ENCODE results near the gene INSM2. TPM values are rescaled to one million over a fixed set of nuclear protein-coding genes. Genes with fewer than 3 reads are reported as not detected.

The INSM2 gene
- total RNA-seq, 3 donors from 2014 or later (not counting 1 experiment from before 2014, with no cell fraction given) = not detected

DNA sequence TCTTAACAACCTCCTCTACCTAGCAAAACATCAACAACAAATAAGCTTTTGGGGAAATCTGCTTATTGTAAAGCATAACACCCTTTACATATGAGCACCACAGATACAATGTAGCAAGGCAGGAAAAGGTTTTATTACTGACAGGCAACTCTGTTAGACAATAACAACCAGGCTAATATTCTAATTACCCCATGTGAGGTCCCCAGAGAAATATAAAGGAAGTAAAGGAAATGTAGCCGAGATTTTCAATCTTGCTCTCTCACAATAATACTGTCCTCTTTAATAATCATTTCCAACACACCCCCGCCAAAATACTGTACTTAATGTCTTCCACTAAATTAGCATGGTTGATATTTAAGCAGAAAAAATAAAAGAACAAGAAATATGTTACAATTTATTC, 14.0 kb upstream of the INSM2 start:
- no peaks in the 10 kb centered on the region for H3K4me1 Mint-ChIP-seq
- TF ChIP-seq CTCF (IDR thresholded peaks at IDR 0.05) = no peak
- H3K36me3 ChIP-seq (ENCODE audit: control insufficient read depth, insufficient read depth, low read length) = no peaks in the 10 kb centered on the region
- H3K27me3 ChIP-seq (ENCODE audit: control insufficient read depth, insufficient read depth, low read length) = no peaks in the 10 kb centered on the region
- H3K4me3 Mint-ChIP-seq = no peak overlapping the region
- H3K27ac ChIP-seq (ENCODE audit: low read length) = no peak overlapping the region
- no peak overlapping the region for H3K4me3 ChIP-seq (ENCODE audit: low read length)
- no peak overlapping the region for H3K27ac Mint-ChIP-seq
- H3K9me3 ChIP-seq (ENCODE audit: control insufficient read depth, insufficient read depth, low read length) = no peaks in the 10 kb centered on the region
- ATAC-seq = no peak
- WGBS (ENCODE audit: insufficient coverage) = no CpG with 5 or more reads among the region's 2 CpGs
- no peaks in the 10 kb centered on the region for H3K36me3 Mint-ChIP-seq
- H3K27me3 Mint-ChIP-seq (ENCODE audit: low read depth in 2 of 2) = peaks cover 15 to 38% of the 10 kb centered on the region in 2 donors
- H3K4me1 ChIP-seq (ENCODE audit: control insufficient read depth, insufficient read depth, low read length) = no peaks in the 10 kb centered on the region
- intact Hi-C loops (cut with micrococcal nuclease) = no loop called here
- DNase-seq = no peak
- no peaks in the 10 kb centered on the region for H3K9me3 Mint-ChIP-seq

- Mint-ChIP-seq H3K9me3 (no peaks in the 10 kb centered on the region), H3K36me3 (no peaks in the 10 kb centered on the region), H3K27ac (no peak overlapping the region), H3K4me3 (no peak overlapping the region), H3K4me1 (no peaks in the 10 kb centered on the region), H3K27me3 (ENCODE audit: low read depth in 2 of 2) (peaks cover 32 to 76% of the 10 kb centered on the region in 2 donors)
- Histone ChIP-seq H3K9me3 (ENCODE audit: control insufficient read depth, insufficient read depth, low read length) (no peaks in the 10 kb centered on the region), H3K36me3 (ENCODE audit: control insufficient read depth, insufficient read depth, low read length) (no peaks in the 10 kb centered on the region), H3K4me3 (ENCODE audit: low read length) (no peak overlapping the region), H3K27ac (ENCODE audit: low read length) (no peak overlapping the region), H3K27me3 (ENCODE audit: control insufficient read depth, insufficient read depth, low read length) (peaks cover 12% of the 10 kb centered on the region), H3K4me1 (ENCODE audit: control insufficient read depth, insufficient read depth, low read length) (no peaks in the 10 kb centered on the region)
- DNase-seq (no peak), ATAC-seq (no peak)
- TF ChIP-seq CTCF (IDR thresholded peaks at IDR 0.05) = no peak
- WGBS (ENCODE audit: insufficient coverage) = 100% methylated on average over 3 of the region's 3 CpGs
- intact Hi-C loops (cut with micrococcal nuclease) = no loop called here
These were observed 8.3 kb upstream of the INSM2 start for GRCh38 chr14:35525695-35526094.

DNA sequence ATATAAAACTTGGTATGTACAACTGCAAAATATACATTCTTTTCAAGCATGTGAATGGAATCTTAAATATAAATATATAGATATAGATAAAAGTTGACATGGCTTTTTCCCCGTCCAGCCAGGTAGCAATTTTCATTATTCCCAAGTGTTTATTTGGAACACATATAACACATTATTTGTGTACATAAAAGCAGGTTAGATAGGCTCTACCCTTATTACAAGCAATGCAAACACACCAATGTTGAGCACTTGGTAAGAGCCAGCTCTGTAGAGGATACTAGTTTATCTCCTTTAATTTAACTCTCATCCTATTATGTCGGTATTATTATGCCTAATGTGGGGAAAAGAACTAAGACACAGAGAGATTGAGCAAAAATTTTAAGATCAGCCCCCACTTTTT, 7.0 kb upstream of the INSM2 start:
- Histone ChIP-seq H3K4me3 (ENCODE audit: low read length) (no peak overlapping the region), H3K27me3 (ENCODE audit: control insufficient read depth, insufficient read depth, low read length) (peaks cover 23% of the 10 kb centered on the region), H3K9me3 (ENCODE audit: control insufficient read depth, insufficient read depth, low read length) (no peaks in the 10 kb centered on the region), H3K27ac (ENCODE audit: low read length) (no peak overlapping the region), H3K4me1 (ENCODE audit: control insufficient read depth, insufficient read depth, low read length) (no peaks in the 10 kb centered on the region), H3K36me3 (ENCODE audit: control insufficient read depth, insufficient read depth, low read length) (no peaks in the 10 kb centered on the region)
- no peak overlapping the region for H3K4me3 Mint-ChIP-seq
- DNase-seq (no peak), ATAC-seq (no peak)
- WGBS (ENCODE audit: insufficient coverage) = no CpG with 5 or more reads among the region's 2 CpGs
- H3K36me3 Mint-ChIP-seq = no peaks in the 10 kb centered on the region
- no peaks in the 10 kb centered on the region for H3K9me3 Mint-ChIP-seq
- intact Hi-C loops (cut with micrococcal nuclease) = no loop called here
- no peak for TF ChIP-seq CTCF (IDR thresholded peaks at IDR 0.05)
- no peak overlapping the region for H3K27ac Mint-ChIP-seq
- peaks cover 41 to 76% of the 10 kb centered on the region in 2 donors for H3K27me3 Mint-ChIP-seq (ENCODE audit: low read depth in 2 of 2)
- H3K4me1 Mint-ChIP-seq = no peaks in the 10 kb centered on the region

- intact Hi-C loops (cut with micrococcal nuclease) = no loop called here
These were observed 1.8 kb upstream of the INSM2 start for GRCh38 chr14:35531960-35532747.

More at GRCh38 chr14:35531960-35532747, 1.8 kb upstream of the INSM2 start:
- Histone ChIP-seq H3K4me3 (ENCODE audit: low read length) (no peak overlapping the region), H3K27ac (ENCODE audit: low read length) (no peak overlapping the region), H3K36me3 (ENCODE audit: control insufficient read depth, insufficient read depth, low read length) (no peaks in the 10 kb centered on the region), H3K27me3 (ENCODE audit: control insufficient read depth, insufficient read depth, low read length) (peaks cover 48% of the 10 kb centered on the region), H3K4me1 (ENCODE audit: control insufficient read depth, insufficient read depth, low read length) (peaks cover 19% of the 10 kb centered on the region), H3K9me3 (ENCODE audit: control insufficient read depth, insufficient read depth, low read length) (peaks cover 3% of the 10 kb centered on the region)
- no peaks in the 10 kb centered on the region for H3K36me3 Mint-ChIP-seq
- WGBS (ENCODE audit: insufficient coverage) = no CpG with 5 or more reads among the region's 1 CpG
- ATAC-seq (no peak), DNase-seq (no peak)
- H3K27me3 Mint-ChIP-seq (ENCODE audit: low read depth in 2 of 2) = peaks cover 53 to 66% of the 10 kb centered on the region in 2 donors
- no peaks in the 10 kb centered on the region for H3K9me3 Mint-ChIP-seq
- no peak overlapping the region for H3K27ac Mint-ChIP-seq
- no peak for TF ChIP-seq CTCF (IDR thresholded peaks at IDR 0.05)
- H3K4me3 Mint-ChIP-seq = peak overlapping the region; percentile 71
- peaks cover 6 to 17% of the 10 kb centered on the region in 2 donors for H3K4me1 Mint-ChIP-seq
